ENCODE data around the gene NAALAD2.
"Not testable (repeated sequence)": the region's sequence is repeated elsewhere in the genome, so short reads cannot be mapped to it uniquely, and the experiment has no call there.

Gene NAALAD2

DNA sequence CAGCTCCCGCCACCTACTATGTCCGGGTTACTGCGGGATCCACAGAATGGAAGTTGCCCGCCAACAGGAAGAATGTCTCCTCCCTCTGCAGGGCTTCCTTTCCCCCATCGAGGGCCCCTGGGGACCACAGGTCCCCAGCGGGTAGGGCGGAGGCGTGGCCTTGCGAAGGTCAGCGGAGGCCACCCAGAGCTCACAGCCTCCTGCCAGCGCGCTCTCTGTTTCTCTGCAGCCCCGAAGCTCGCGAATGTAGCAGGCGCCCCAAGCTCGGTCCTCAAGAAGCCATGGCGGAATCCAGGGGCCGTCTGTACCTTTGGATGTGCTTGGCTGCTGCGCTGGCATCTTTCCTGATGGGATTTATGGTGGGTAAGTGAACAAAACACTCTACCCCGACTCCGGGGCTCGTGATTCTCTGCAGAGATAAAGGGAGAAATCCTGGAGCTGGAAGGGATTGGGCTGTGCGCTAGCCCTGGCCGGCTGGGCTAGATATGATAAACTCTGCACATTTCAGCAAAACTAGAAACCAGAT, at the start of gene NAALAD2:
NAALAD2 (plus strand) TSS at position 186 of the 526 bp plus-strand sequence; CDS start at position 282, 96 bp downstream.
- peak; percentile 98 for TF ChIP-seq GATA2 (IDR thresholded peaks at IDR 0.05; ENCODE audit: low read depth, low read length)
- TF ChIP-seq GATA3 (IDR thresholded peaks at IDR 0.05; ENCODE audit: low read depth, low read length): peak; percentile 78; the same call in 1 of the 2 replicates

DNA sequence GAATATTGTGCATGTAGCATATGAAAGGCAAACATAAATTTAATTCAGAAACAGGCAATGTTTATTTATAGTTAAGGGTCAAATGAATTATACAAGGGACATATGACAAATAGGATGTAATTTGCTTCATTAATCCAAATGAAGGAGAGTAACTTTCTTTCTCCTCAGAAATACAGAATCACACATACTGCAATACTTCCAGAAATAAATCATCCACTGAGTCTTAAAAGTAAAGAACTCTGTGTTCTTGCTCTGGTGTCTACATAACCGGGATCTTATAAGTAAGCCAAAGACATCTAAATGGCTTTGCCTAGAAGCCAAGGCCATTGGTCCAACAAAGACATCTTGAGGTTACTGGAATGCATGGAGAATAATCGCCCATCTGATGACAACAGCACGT, 48.8 kb upstream of the NAALAD2 start, which contains the start of gene UBTFL1:
UBTFL1 (plus strand) TSS at position 301 of the 400 bp plus-strand sequence; CDS start at position 301, 0 bp downstream.
- not testable (repeated sequence) for TF ChIP-seq GATA2, GATA3 (IDR thresholded peaks at IDR 0.05; ENCODE audit: low read depth, low read length)

DNA sequence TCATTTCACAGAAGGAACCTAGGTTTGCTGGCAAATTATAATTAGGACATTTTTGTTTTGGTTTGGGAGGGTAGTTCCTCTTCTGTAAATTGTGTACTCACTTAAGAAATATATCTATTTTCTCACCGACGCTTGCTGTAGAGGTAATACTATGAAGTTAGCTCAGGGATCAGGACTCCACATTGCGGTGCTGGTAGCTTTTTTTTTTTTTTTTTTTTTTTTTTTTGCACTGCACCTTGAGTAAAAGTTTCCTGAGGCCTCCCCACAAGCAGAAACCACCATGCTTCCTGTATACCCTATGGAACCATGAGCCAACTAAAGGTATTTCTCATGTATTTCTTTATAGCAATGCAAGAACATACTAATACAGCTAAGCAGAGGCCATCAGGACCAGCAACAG, 34.0 kb upstream of the NAALAD2 start:
- no peak for TF ChIP-seq GATA3 (IDR thresholded peaks at IDR 0.05; ENCODE audit: low read depth, low read length)
- TF ChIP-seq GATA2 (IDR thresholded peaks at IDR 0.05; ENCODE audit: low read depth, low read length): no peak

DNA sequence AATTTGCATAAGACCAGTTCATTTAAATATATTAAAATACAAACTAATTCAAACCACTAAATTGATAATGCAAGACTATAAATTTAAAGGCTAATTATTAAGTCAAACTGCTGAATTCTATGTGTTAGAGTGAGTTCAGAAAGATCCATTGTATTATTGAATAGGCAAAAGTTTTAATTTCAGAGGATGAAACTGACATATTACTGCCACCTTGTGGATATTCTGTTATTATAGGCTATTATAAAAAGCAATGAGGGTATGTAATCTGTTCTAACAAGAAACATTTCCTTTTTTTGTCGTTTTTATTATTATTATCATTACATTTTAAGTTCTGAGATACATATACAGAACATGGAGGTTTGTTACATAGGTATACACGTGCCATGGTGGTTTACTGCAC, 20.9 kb upstream of the NAALAD2 start:
- TF ChIP-seq GATA3 (IDR thresholded peaks at IDR 0.05; ENCODE audit: low read depth, low read length) (no peak), GATA2 (IDR thresholded peaks at IDR 0.05; ENCODE audit: low read depth, low read length) (no peak)

DNA sequence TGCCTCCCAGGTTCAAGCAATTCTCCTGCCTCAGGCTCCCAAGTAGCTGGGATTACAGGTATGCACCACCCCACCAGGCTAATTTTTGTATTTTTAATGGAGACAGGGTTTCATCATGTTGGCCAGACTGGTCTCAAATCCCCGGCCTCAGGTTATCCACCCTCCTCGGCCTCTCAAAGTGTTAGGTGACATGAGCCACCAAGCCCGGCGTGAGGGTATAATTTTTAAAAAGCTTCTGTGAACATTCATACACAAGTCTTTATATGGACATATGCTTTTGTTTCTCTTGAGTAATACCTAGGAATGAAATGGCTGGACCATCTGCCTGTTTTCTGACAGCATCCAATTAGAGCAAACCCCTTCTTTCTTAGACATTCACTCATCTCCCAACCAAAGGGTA, 14.3 kb upstream of the NAALAD2 start:
- TF ChIP-seq GATA2 (IDR thresholded peaks at IDR 0.05; ENCODE audit: low read depth, low read length) (no peak), GATA3 (IDR thresholded peaks at IDR 0.05; ENCODE audit: low read depth, low read length) (no peak)

DNA sequence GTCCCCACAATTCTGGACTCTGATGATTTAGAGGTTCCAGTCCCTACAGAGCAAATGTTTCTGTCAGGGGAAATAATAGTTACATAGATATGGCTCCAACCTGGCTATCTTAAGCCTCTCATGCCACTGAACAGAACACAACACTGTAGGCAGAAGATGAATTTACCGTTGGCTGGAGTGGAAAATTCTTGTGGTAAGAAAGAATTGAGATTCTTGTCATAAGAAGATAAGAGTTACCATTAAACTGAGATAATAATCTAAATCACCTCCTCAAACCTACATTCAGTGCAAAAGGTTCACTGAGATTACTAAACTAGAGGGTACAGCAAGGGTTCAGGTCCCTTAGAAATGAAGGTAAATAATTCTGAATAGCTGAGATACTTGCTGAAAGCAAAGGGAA, 10.1 kb upstream of the NAALAD2 start:
- TF ChIP-seq GATA3 (IDR thresholded peaks at IDR 0.05; ENCODE audit: low read depth, low read length) (no peak), GATA2 (IDR thresholded peaks at IDR 0.05; ENCODE audit: low read depth, low read length) (no peak)

DNA sequence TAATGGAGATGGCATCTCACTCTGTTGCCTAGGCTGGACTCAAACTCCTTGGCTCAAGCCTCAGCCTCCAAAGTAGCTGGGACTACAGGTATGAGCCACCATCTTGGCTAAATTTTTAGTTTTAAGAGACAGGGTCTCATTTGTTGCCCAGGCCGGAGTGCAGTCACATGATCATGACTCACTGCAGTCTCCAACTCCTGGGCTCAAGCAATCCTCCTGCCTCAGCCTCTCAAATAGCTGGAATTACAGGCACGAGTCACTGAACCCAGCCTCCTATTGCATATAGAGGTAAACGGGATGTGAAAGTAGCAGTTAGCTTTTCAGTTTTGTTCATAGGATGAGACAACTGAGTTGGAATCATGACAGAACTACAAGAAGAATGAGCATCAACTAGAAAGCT, 9.5 kb upstream of the NAALAD2 start:
- TF ChIP-seq GATA2 (IDR thresholded peaks at IDR 0.05; ENCODE audit: low read depth, low read length): no peak
- TF ChIP-seq GATA3 (IDR thresholded peaks at IDR 0.05; ENCODE audit: low read depth, low read length): no peak

DNA sequence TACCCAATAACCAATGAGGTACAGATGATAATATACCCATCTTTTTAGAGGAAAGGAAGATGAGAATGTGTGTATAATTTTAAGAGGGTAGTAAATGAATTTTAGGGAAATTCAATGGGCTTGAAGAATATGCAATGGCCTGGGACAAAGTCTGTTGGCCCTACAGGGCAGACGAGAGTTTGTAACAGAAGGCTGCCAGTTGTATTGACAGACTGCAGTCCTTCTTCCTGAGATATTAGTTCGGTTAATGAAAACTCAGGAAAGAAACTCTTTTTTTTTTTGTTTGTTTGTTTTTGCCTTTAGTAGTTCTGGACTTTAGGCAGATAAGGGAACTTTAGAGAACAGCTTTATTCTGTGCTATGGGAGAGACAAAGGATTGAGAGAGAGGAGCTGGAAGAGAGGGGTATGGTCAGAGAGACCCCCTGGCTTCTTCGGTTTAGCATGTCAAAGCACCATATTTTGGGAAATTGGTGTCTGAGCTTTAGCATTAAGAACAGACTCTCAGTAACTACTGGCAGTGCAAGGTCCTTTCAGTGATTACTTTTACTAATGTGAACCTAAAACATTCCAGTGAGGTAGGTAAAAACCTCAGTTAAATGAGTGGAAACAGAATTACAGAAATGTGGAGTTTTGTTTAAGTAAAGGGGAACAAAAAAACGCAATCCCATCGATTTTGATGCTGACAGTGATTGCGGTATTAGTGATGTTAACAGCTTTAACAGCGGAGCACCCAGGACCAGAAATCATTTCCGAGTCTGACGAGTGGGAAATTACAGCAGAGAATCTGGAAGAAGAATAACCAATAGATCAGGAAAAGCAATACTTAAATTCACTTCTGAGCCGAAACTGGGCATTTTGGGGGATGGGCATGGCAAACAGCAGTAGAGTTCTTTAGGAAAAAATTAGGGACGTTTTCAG, 644 bp upstream of the NAALAD2 start:
- TF ChIP-seq GATA3 (IDR thresholded peaks at IDR 0.05; ENCODE audit: low read depth, low read length) (no peak), GATA2 (IDR thresholded peaks at IDR 0.05; ENCODE audit: low read depth, low read length) (no peak)

DNA sequence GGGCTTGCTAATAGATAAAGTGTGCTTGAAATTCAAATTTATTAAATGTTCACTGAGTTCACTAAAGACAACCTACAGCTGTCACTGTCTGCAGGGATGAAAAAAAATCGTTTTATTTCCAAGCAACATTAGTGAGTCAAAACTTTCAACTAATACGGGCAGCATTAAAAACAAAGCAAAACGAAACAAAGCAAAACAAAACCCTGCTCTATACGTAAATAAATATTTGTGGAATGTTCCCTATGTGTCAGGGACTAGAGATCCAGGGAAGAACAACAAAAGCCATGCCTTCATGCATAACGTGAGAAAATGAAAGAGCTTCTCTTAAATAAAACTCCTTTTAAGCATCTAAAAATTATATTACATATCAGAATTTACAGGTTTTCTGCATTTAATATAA, 553 bp downstream of the NAALAD2 start:
- TF ChIP-seq GATA3 (IDR thresholded peaks at IDR 0.05; ENCODE audit: low read depth, low read length) (no peak), GATA2 (IDR thresholded peaks at IDR 0.05; ENCODE audit: low read depth, low read length) (no peak)

DNA sequence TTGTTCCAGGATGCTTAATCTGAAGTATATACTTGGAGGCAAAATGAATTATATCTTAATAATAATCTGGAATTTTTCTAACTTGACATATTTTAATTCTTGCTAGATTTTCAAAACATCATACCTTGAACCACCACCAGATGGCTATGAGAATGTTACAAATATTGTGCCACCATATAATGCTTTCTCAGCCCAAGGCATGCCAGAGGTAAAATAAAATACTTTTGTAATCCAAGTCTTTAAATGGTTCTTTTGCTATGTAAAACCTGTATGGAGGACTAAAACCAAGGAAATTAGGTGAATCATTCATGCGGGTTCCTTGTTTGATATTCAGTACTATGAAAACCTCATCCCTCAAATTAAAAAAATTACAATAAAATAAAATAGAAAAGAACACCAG, 14.4 kb downstream of the NAALAD2 start:
- TF ChIP-seq GATA3 (IDR thresholded peaks at IDR 0.05; ENCODE audit: low read depth, low read length) (no peak), GATA2 (IDR thresholded peaks at IDR 0.05; ENCODE audit: low read depth, low read length) (no peak)

DNA sequence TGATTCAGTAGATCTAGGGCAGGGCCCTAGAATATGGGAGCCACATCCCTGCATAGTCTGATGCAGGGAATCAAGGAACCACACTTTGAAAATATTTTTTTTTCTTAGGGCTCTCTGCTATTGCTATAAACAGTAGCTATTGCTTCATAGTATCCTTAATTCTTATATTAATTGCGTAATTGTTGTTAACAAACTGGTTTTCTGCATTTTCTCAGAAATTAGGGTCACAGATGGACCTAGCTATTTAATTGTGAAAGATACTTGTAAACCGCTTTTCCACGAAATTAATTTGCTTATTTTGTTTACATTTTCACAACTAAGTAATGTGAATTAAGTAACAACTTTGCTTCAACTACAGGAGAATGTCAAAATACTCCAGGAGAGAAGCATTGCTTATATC, 34.1 kb downstream of the NAALAD2 start:
- TF ChIP-seq GATA2 (IDR thresholded peaks at IDR 0.05; ENCODE audit: low read depth, low read length) (no peak), GATA3 (IDR thresholded peaks at IDR 0.05; ENCODE audit: low read depth, low read length) (no peak)

DNA sequence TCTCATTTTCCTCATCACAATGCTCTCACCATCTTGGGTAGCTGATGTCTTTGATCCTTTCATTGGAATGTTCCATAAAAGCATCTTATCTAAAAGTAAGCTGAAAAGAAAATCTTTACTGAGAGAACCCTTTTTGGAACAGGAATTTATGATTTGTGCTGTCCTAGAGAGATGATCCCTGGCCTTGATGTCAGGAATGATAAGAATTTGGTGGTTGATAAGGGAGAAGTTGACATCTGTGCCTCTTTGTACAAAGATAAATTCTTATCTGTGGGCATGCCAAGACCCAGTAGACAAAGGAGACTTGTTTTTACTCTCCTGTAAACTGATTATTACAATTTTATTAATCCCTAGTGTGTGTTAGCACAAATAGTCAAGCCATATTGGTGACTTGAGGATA, 36.9 kb downstream of the NAALAD2 start:
- TF ChIP-seq GATA3 (IDR thresholded peaks at IDR 0.05; ENCODE audit: low read depth, low read length): no peak
- no peak for TF ChIP-seq GATA2 (IDR thresholded peaks at IDR 0.05; ENCODE audit: low read depth, low read length)

DNA sequence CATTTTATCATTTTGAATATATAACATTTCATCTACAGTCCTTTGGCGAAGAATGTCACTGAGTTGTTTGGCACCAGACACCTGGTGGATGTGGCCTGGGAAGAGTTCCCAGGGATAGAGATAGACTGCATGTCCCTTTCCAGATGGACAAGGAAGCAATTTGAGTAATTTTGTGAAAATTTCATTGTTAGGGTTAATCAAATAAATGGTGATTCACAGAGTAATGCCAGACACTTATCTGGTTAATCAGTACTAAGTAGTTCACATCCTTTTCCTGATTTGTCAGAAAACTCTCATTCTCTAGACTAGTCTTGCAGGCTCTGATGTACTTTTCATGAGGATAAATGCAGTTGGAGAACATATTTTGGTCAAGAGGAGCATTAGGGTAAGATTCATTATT, 41.6 kb downstream of the NAALAD2 start:
- TF ChIP-seq GATA3 (IDR thresholded peaks at IDR 0.05; ENCODE audit: low read depth, low read length) (no peak), GATA2 (IDR thresholded peaks at IDR 0.05; ENCODE audit: low read depth, low read length) (no peak)

DNA sequence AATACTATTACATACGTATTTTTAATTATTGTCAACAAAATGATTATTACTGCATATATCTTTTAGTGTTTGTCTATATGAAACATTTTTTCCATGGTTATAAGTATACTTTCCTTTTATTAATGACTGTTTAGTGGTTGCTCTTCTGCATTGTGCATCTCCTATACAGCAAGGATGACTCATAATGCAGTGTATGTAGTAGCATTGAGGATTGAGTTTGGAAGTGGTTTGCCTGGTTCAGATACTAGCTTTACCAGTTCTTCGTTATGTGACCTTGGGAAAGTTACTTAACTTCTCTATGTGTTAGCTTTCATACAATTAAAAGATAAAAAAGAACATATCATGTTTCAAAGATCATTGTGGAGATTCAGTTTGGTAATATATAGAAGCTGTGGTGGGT, 44.3 kb downstream of the NAALAD2 start:
- TF ChIP-seq GATA2 (IDR thresholded peaks at IDR 0.05; ENCODE audit: low read depth, low read length) (no peak), GATA3 (IDR thresholded peaks at IDR 0.05; ENCODE audit: low read depth, low read length) (no peak)

DNA sequence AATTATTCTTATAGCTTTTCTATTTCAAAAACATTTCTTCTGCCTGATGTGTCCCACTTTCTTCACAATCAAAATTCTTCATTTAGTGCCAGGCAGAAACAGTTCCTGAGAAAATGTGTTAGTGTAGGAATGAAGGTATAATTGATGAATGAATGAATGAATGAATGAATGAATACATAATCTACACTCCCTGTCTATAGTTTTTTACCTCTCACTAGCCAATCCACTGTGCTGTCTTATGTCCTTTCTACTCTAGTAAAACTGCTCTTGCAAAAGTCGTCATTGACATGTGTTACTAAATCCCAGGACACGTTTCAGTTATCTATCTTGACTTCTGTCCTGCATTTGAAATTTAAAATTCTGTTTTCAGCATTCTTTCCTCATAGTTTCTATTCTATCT, 45.5 kb downstream of the NAALAD2 start:
- no peak for TF ChIP-seq GATA2 (IDR thresholded peaks at IDR 0.05; ENCODE audit: low read depth, low read length)
- TF ChIP-seq GATA3 (IDR thresholded peaks at IDR 0.05; ENCODE audit: low read depth, low read length): no peak

Measured in SH-SY5Y (cell line).